ENCODE measurements around the gene DDX56. TPM values are rescaled to one million over a fixed set of nuclear protein-coding genes. Genes with fewer than 3 reads are reported as not detected.

The DDX56 gene
- total RNA-seq, 1 donor from 2014 or later = 89.4 TPM

DNA sequence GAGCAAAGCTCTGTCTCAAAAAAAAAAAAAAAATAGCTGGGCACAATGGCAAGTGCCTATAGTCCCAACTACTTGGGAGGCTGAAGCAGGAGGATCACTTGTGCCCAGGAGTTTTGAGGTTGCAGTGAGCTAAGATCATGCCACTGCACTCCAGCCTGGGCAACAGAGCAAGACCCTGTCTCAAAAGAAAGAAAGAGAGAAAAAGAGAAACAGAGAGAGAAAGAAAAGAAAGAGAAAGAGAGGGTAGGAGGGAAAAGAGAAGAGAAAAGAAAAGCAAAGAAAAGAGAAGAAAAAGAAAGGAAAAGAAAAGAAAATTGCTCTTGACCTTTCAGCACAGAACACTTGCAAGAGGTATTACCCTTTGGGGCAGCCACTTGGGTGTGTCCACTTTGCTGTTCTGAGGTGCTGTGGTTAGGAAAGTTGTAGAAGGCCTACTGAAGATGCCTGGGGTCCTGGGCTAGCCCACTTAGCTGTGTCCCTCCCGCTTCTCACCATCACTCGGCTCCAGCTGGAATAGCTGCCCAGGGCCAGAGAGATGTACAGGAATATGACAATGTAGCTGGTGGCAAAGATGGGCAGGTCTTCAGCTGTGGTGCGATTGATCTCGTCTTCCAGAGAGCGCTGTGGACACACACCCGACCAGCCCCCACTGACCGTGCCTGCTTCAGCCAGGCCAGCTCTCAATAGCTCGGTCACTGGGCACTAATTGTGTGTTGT, 38.2 kb downstream of the DDX56 start:
- no peak for DNase-seq (ENCODE audit: low spot score)

- DNase-seq (ENCODE audit: low spot score) = no peak
Measured at GRCh38 chr7:44534501-44534900, 39.2 kb downstream of the DDX56 start.

- no peak for DNase-seq (ENCODE audit: low spot score)
Measured at GRCh38 chr7:44534087-44534486, 39.6 kb downstream of the DDX56 start.

GRCh38 chr7:44533301-44534055, 40.2 kb downstream of the DDX56 start:
- no peak for DNase-seq (ENCODE audit: low spot score)

- DNase-seq (ENCODE audit: low spot score) = no peak
Measured at GRCh38 chr7:44531421-44532380, 42.0 kb downstream of the DDX56 start.

DNA sequence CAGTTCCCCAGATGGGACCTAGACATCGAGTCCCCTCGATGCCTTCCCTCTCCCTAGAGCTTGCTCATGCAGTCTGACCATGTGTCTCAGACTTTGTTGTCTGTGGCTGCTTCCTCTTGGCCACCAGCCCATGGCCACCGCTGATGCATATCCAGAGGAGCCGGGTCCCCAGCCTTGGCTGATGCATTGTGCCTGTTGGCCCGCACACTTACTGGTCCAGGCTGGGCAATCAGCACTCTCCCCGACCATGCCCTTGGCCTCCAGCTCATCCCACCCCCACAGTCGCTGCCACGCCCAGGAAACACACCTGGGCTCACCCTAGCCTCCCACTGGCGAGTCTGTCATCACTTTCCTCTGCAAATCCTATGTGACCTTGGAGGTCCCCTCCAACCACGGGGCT, 42.7 kb downstream of the DDX56 start:
- peak; percentile 57 for DNase-seq (ENCODE audit: low spot score)

- DNase-seq (ENCODE audit: low spot score) = no peak
Measured at GRCh38 chr7:44524811-44525388, 48.8 kb downstream of the DDX56 start.

GRCh38 chr7:44522315-44522714, 51.4 kb downstream of the DDX56 start:
- no peak for DNase-seq (ENCODE audit: low spot score)

GRCh38 chr7:44521347-44522095, 52.2 kb downstream of the DDX56 start:
- DNase-seq (ENCODE audit: low spot score) = no peak

- DNase-seq (ENCODE audit: low spot score) = no peak
Measured at GRCh38 chr7:44520574-44520973, 53.1 kb downstream of the DDX56 start.

GRCh38 chr7:44519546-44519945, 54.2 kb downstream of the DDX56 start:
- no peak for DNase-seq (ENCODE audit: low spot score)

GRCh38 chr7:44518761-44519160, 54.9 kb downstream of the DDX56 start:
- no peak for DNase-seq (ENCODE audit: low spot score)

DNA sequence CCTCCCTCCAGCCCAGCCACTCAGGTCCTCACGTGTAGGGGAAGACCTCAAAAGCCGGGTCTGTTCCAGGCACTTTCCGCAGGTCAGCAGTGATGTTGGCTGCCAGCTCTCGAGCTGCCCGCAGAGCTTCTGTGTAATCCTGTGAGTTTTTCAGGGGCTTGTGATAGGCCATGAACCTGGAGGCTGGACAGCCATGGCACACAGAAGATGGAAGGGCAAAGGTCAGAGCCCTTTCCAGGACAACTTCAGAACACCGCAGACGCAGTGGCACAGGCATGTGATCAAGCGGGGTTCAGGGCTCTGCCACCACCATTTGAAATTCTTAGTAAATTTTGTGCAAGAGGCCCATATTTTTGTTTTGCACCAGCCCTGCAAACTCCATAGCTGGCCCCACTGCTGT, 56.5 kb downstream of the DDX56 start:
- DNase-seq (ENCODE audit: low spot score) = no peak

Other genes with a start within 250 kb of the DDX56 start
- not detected for gene CAMK2B, start 248.3 kb downstream of the DDX56 start, total RNA-seq
- 131 TPM for gene NUDCD3, start 83.2 kb downstream of the DDX56 start, total RNA-seq
- 0.10 TPM for gene NPC1L1, start 32.6 kb downstream of the DDX56 start, total RNA-seq
- gene TMED4, start 8.3 kb upstream of the DDX56 start, total RNA-seq = 105 TPM
- gene OGDH, start 32.7 kb upstream of the DDX56 start, total RNA-seq = 109 TPM
- gene ZMIZ2, start 174.9 kb upstream of the DDX56 start, total RNA-seq = 116 TPM
- 1,153 TPM for gene PPIA, start 222.8 kb upstream of the DDX56 start, total RNA-seq